SU-DHL-6 (cell line): Measurements from ENCODE around the gene BEND5.

Experiments
- EZH2phosphoT487 ChIP-seq: fragments of 200-600 bp; sonication (generic), shearing (Covaris generic); conservative IDR thresholded peaks from 2 replicates; pipeline ENCODE4 v1.6.1; 2018; ENCODE audit warnings: mild to moderate bottlenecking, antibody characterized with exemption, low read length, moderate library complexity, mixed read lengths
- TF ChIP-seq, protein P1 (sequence below): fragments of 200-600 bp; sonication (generic); IDR thresholded peaks from one replicate; pipeline ENCODE4 v1.5.1; 2017; ENCODE audit warnings: antibody characterized with exemption, mild to moderate bottlenecking, low read length, moderate library complexity; ENCODE audit not compliant: insufficient read depth, poor library complexity, severe bottlenecking

DNA sequence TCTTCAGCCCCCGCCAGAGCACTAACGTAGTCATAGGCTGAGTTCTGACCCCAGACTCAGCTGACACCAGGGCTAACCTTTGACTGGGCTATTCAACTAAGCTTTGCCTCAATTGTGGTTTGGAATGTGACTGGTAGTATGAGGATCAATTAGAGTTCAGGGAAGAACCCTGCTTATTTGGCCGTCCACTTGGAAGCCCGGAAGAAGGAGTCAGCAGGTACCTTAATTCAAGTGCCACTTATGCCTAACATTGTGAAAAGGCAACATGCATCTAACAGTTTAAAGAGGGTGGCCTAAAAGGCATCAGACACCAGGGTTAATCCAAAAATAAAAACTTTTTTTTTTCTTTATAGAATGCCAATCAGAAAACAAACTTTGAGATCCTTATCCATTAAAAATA lies 92.3 kb downstream of the BEND5 start:
- TF ChIP-seq, protein P1, sequence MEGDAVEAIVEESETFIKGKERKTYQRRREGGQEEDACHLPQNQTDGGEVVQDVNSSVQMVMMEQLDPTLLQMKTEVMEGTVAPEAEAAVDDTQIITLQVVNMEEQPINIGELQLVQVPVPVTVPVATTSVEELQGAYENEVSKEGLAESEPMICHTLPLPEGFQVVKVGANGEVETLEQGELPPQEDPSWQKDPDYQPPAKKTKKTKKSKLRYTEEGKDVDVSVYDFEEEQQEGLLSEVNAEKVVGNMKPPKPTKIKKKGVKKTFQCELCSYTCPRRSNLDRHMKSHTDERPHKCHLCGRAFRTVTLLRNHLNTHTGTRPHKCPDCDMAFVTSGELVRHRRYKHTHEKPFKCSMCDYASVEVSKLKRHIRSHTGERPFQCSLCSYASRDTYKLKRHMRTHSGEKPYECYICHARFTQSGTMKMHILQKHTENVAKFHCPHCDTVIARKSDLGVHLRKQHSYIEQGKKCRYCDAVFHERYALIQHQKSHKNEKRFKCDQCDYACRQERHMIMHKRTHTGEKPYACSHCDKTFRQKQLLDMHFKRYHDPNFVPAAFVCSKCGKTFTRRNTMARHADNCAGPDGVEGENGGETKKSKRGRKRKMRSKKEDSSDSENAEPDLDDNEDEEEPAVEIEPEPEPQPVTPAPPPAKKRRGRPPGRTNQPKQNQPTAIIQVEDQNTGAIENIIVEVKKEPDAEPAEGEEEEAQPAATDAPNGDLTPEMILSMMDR: no peak
- no peak for TF ChIP-seq EZH2phosphoT487
